ENCODE data around the gene SLCO3A1. TPM values are rescaled to one million over a fixed set of nuclear protein-coding genes. Genes with fewer than 3 reads are reported as not detected.

SLCO3A1 gene
- total and polyA plus RNA-seq, 2 donors (not counting 1 experiment from before 2014, with no cell fraction given) = 8.1 to 16.8 TPM

DNA sequence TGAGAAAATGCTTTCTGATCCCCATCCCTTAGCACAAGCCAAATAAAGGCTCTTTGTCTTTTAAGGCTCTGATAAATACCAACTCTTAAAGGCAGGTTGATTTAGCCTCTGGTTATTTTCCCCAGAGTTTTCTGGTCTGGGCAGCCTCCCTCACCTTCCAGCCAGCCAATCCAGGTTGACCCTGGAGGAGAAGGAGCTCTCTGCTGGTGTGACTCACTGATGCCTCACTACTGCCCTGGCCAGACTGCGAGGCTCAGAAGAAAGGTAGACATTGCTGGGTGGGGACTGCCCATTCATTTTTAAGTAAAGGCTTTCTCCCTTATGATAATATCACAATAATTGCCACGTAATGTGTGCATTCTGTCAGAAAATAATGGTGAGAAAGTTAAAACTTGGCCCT lies 37.1 kb downstream of the SLCO3A1 start:
- Histone ChIP-seq H3K36me3 (ENCODE audit: control insufficient read depth, insufficient read depth, low read length) (no peaks in the 10 kb centered on the region), H3K27me3 (ENCODE audit: control insufficient read depth, insufficient read depth, low read length) (no peaks in the 10 kb centered on the region), H3K4me2 (ENCODE audit: extremely low read depth, insufficient read depth, low read length) (no peak overlapping the region), H2AFZ (ENCODE audit: low read length) (no peak overlapping the region), H3K4me3 (replicated peaks in 1 of 4; ENCODE audit: control extremely low read depth in 1 of 4, insufficient read depth in 1 of 4, low read depth in 3 of 4, low read length in 4 of 4) (no peak overlapping the region), H4K20me1 (ENCODE audit: control insufficient read depth, extremely low read depth, insufficient read depth, low read length) (no peaks in the 10 kb centered on the region), H3K9ac (ENCODE audit: insufficient read depth, low read length) (no peak overlapping the region), H3K27ac (ENCODE audit: insufficient read depth, low read length) (no peak overlapping the region), H3K79me2 (ENCODE audit: control insufficient read depth, insufficient read depth, low read length) (no peaks in the 10 kb centered on the region), H3K9me3 (ENCODE audit: control insufficient read depth, insufficient read depth, low read depth, low read length) (no peaks in the 10 kb centered on the region), H3K4me1 (ENCODE audit: control insufficient read depth, extremely low read depth, insufficient read depth, low read length) (peaks cover 4% of the 10 kb centered on the region)
- DNase-seq (ENCODE audit: low read depth in 2 of 2) = peak in 1 of 2 donors; percentile 66
- TF ChIP-seq EZH2 (IDR thresholded peaks at IDR 0.05; ENCODE audit: low read length, missing control alignments) = no peak
- TF ChIP-seq, protein P1, sequence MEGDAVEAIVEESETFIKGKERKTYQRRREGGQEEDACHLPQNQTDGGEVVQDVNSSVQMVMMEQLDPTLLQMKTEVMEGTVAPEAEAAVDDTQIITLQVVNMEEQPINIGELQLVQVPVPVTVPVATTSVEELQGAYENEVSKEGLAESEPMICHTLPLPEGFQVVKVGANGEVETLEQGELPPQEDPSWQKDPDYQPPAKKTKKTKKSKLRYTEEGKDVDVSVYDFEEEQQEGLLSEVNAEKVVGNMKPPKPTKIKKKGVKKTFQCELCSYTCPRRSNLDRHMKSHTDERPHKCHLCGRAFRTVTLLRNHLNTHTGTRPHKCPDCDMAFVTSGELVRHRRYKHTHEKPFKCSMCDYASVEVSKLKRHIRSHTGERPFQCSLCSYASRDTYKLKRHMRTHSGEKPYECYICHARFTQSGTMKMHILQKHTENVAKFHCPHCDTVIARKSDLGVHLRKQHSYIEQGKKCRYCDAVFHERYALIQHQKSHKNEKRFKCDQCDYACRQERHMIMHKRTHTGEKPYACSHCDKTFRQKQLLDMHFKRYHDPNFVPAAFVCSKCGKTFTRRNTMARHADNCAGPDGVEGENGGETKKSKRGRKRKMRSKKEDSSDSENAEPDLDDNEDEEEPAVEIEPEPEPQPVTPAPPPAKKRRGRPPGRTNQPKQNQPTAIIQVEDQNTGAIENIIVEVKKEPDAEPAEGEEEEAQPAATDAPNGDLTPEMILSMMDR (conservative IDR thresholded peaks at IDR 0.05 in 1 of 2, IDR thresholded peaks at IDR 0.05 in 1 of 2; ENCODE audit: low read depth in 1 of 2, low read length in 2 of 2) = no peak

DNA sequence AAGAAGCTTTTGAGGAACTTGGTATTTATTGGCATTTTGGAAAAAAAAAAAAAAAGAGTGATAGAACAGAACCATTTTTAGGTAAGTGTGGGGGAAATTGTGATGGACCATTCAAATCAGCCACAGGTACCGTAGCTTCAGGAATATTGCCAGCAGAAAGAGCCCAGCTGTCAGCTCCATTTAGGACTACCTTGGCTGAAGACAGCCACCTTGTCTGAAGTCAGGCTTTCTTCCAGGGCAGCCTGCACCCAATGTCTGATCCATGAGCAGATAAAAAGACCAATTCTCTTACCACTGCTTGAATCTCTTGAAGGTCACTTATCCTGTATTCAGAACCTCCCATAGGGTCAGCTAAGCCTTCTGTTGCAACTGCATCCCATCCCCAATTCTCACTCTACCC lies 37.6 kb downstream of the SLCO3A1 start:
- no peaks in the 10 kb centered on the region for H3K9me3 ChIP-seq (ENCODE audit: control insufficient read depth, insufficient read depth, low read depth, low read length)
- no peaks in the 10 kb centered on the region for H3K27me3 ChIP-seq (ENCODE audit: control insufficient read depth, insufficient read depth, low read length)
- H3K79me2 ChIP-seq (ENCODE audit: control insufficient read depth, insufficient read depth, low read length) = no peaks in the 10 kb centered on the region
- no peak overlapping the region for H2AFZ ChIP-seq (ENCODE audit: low read length)
- TF ChIP-seq EZH2 (IDR thresholded peaks at IDR 0.05; ENCODE audit: low read length, missing control alignments) = no peak
- TF ChIP-seq, protein P1 (conservative IDR thresholded peaks at IDR 0.05 in 1 of 2, IDR thresholded peaks at IDR 0.05 in 1 of 2; ENCODE audit: low read depth in 1 of 2, low read length in 2 of 2) = no peak
- no peaks in the 10 kb centered on the region for H4K20me1 ChIP-seq (ENCODE audit: control insufficient read depth, extremely low read depth, insufficient read depth, low read length)
- DNase-seq (ENCODE audit: low read depth in 2 of 2) = no peak
- H3K36me3 ChIP-seq (ENCODE audit: control insufficient read depth, insufficient read depth, low read length) = no peaks in the 10 kb centered on the region
- peaks cover 4% of the 10 kb centered on the region for H3K4me1 ChIP-seq (ENCODE audit: control insufficient read depth, extremely low read depth, insufficient read depth, low read length)
- no peak overlapping the region for H3K9ac ChIP-seq (ENCODE audit: insufficient read depth, low read length)
- H3K27ac ChIP-seq (ENCODE audit: insufficient read depth, low read length) = no peak overlapping the region
- H3K4me3 ChIP-seq (replicated peaks in 1 of 4; ENCODE audit: control extremely low read depth in 1 of 4, insufficient read depth in 1 of 4, low read depth in 3 of 4, low read length in 4 of 4) = no peak overlapping the region
- H3K4me2 ChIP-seq (ENCODE audit: extremely low read depth, insufficient read depth, low read length) = no peak overlapping the region

DNA sequence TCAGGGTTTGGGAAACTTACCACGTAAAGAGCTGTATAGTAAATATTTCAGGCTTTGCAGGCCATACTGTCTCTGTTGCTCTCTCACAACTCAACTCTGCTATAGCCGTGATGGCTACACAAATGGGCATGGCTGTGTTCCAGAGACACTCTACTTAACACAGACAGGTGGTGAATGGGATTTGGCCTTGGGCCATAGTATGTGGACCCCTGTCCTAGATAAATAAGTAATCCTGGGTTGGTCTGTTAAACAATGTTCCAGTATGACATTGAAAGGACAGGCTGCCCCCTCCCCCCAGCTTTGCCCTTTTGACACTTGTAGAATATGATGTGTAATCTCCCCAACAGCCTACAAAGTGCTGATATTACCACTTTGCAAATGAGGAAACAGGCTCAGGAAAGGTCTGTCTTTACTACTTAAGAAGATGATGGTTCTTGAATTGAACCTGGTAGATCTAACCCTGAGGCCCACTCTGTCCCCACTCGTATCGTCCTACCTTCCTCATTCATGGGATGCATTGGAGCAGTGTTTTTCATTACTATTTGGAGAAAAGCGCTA lies 38.4 kb downstream of the SLCO3A1 start:
- Histone ChIP-seq H3K27ac (ENCODE audit: insufficient read depth, low read length) (no peak overlapping the region), H3K9ac (ENCODE audit: insufficient read depth, low read length) (no peak overlapping the region), H3K4me1 (ENCODE audit: control insufficient read depth, extremely low read depth, insufficient read depth, low read length) (peaks cover 4% of the 10 kb centered on the region), H3K4me3 (replicated peaks in 1 of 4; ENCODE audit: control extremely low read depth in 1 of 4, insufficient read depth in 1 of 4, low read depth in 3 of 4, low read length in 4 of 4) (no peak overlapping the region), H3K9me3 (ENCODE audit: control insufficient read depth, insufficient read depth, low read depth, low read length) (no peaks in the 10 kb centered on the region), H3K27me3 (ENCODE audit: control insufficient read depth, insufficient read depth, low read length) (no peaks in the 10 kb centered on the region), H3K4me2 (ENCODE audit: extremely low read depth, insufficient read depth, low read length) (no peak overlapping the region), H2AFZ (ENCODE audit: low read length) (no peak overlapping the region), H3K36me3 (ENCODE audit: control insufficient read depth, insufficient read depth, low read length) (no peaks in the 10 kb centered on the region), H4K20me1 (ENCODE audit: control insufficient read depth, extremely low read depth, insufficient read depth, low read length) (no peaks in the 10 kb centered on the region), H3K79me2 (ENCODE audit: control insufficient read depth, insufficient read depth, low read length) (no peaks in the 10 kb centered on the region)
- TF ChIP-seq EZH2 (IDR thresholded peaks at IDR 0.05; ENCODE audit: low read length, missing control alignments) = no peak
- TF ChIP-seq, protein P1 (conservative IDR thresholded peaks at IDR 0.05 in 1 of 2, IDR thresholded peaks at IDR 0.05 in 1 of 2; ENCODE audit: low read depth in 1 of 2, low read length in 2 of 2) = no peak
- DNase-seq (ENCODE audit: low read depth in 2 of 2) = no peak
